Fibroblast of lung (primary cell): ENCODE measurements around the gene C1QL1. TPM values are rescaled to one million over a fixed set of nuclear protein-coding genes. Genes with fewer than 3 reads are reported as not detected.

Experiments
- DNase-seq, 2 donors: peaks; one replicate each; pipeline versions ENCODE4 v3.0.0 to v3.0.0-alpha.2; 2010; ENCODE audit warnings: low read depth in 2 of 2
- H2AFZ ChIP-seq: 2 replicates; pipeline ENCODE4 v1.5.1; 2012; ENCODE audit warnings: low read length, control low read depth, inconsistent platforms
- H3K27ac ChIP-seq: 2 replicates; pipeline ENCODE4 v1.5.1; 2011; ENCODE audit warnings: low read length, control low read depth; ENCODE audit not compliant: insufficient read depth
- H3K27me3 ChIP-seq: 2 replicates; pipeline ENCODE4 v1.5.1; 2011; ENCODE audit warnings: mild to moderate bottlenecking, low read length; ENCODE audit not compliant: control insufficient read depth, insufficient read depth
- H3K36me3 ChIP-seq: 2 replicates; pipeline ENCODE4 v1.5.1; 2011; ENCODE audit warnings: low read length; ENCODE audit not compliant: control insufficient read depth, insufficient read depth
- H3K4me1 ChIP-seq: 2 replicates; pipeline ENCODE4 v1.5.1; 2011; ENCODE audit warnings: low read length; ENCODE audit not compliant: control insufficient read depth, insufficient read depth; ENCODE audit errors: extremely low read depth
- H3K4me2 ChIP-seq: 2 replicates; pipeline ENCODE4 v1.5.1; 2011; ENCODE audit warnings: low read length, control low read depth; ENCODE audit not compliant: insufficient read depth; ENCODE audit errors: extremely low read depth
- H3K4me3 ChIP-seq, 4 experiments: fragments of 200-600 bp in 1 of 4; sonication (generic) in 1 of 4; replicated peaks in 1 of 4; 2 replicates each; pipeline ENCODE4 v1.5.1; 2011 to 2016; ENCODE audit warnings: low read length in 4 of 4, low read depth in 3 of 4, mild to moderate bottlenecking in 3 of 4, control low read depth in 2 of 4, inconsistent platforms in 1 of 4, mixed read lengths in 1 of 4; ENCODE audit not compliant: insufficient read depth in 1 of 4; ENCODE audit errors: control extremely low read depth in 1 of 4
- H3K79me2 ChIP-seq: 2 replicates; pipeline ENCODE4 v1.5.1; 2012; ENCODE audit warnings: mild to moderate bottlenecking, low read length, inconsistent platforms; ENCODE audit not compliant: control insufficient read depth, insufficient read depth
- H3K9ac ChIP-seq: 2 replicates; pipeline ENCODE4 v1.5.1; 2011; ENCODE audit warnings: mild to moderate bottlenecking, low read length, control low read depth; ENCODE audit not compliant: insufficient read depth
- H3K9me3 ChIP-seq: 2 replicates; pipeline ENCODE4 v1.5.1; 2012; ENCODE audit warnings: low read depth, low read length; ENCODE audit not compliant: control insufficient read depth, insufficient read depth
- H4K20me1 ChIP-seq: 2 replicates; pipeline ENCODE4 v1.5.1; 2011; ENCODE audit warnings: low read length; ENCODE audit not compliant: control insufficient read depth, insufficient read depth; ENCODE audit errors: extremely low read depth
- CTCF ChIP-seq, 2 donors: IDR thresholded peaks in 1 of 2; conservative IDR thresholded peaks in 1 of 2; 1 replicate in 1 of 2; 2 replicates in 1 of 2; pipeline ENCODE4 v1.5.1; 2011 to 2012; ENCODE audit warnings: low read length in 2 of 2, control low read depth in 1 of 2, inconsistent platforms in 1 of 2, low read depth in 1 of 2, mild to moderate bottlenecking in 1 of 2
- EZH2 ChIP-seq: IDR thresholded peaks from 2 replicates; pipeline ENCODE4 v1.5.1; 2012; ENCODE audit warnings: low read length, control low read depth, mild to moderate bottlenecking; ENCODE audit errors: missing control alignments
- polyA plus RNA-seq, 2 donors: library from polyadenylated mRNA; depleted of rRNA in 1 of 2; stranded (reverse) in 1 of 2; unstranded in 1 of 2; fragments of >200 nt; gene quantifications; 2 replicates each; pipeline ENCODE4 v1.2.1, GENCODE V29; 2011 to 2012; ENCODE audit warnings: missing spikeins in 1 of 2
- total RNA-seq: library from RNA; depleted of rRNA; stranded (reverse); fragments of >200 nt; gene quantifications from 2 replicates; pipeline ENCODE4 v1.2.1, GENCODE V29; 2014

The C1QL1 gene
- total and polyA plus RNA-seq, 2 donors (not counting 1 experiment from before 2014, with no cell fraction given): 0.53 to 1.3 TPM

DNA sequence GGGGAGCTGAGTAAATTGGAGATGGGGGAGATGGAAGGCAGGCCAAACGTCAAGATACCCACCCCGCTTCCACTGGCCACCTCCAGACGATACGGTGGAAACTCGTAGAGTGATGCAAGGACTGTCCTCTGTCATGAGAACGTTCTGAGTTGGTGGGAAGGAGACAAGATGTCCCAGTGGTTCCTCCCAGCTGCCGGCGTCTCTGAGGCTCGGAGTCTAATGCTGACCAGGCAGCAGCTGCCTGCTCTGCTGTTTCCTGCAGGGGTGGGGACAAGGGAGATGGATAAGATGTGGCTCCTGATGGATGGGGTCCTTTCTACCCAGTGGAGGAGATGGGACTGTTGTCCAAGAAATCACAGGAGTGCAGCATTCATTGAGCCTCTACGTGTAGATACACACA is 28.2 kb upstream of the C1QL1 start:
- Histone ChIP-seq H3K4me1 (no peaks in the 10 kb centered on the region), H4K20me1 (no peaks in the 10 kb centered on the region), H3K79me2 (no peaks in the 10 kb centered on the region), H3K4me3 (no peak overlapping the region), H3K27ac (no peak overlapping the region), H3K27me3 (peaks cover 29% of the 10 kb centered on the region), H3K36me3 (no peaks in the 10 kb centered on the region), H3K4me2 (no peak overlapping the region), H2AFZ (no peak overlapping the region), H3K9me3 (no peaks in the 10 kb centered on the region), H3K9ac (no peak overlapping the region)
- TF ChIP-seq CTCF (conservative IDR thresholded peaks at IDR 0.05 in 1 of 2, IDR thresholded peaks at IDR 0.05 in 1 of 2; ENCODE audit: low read depth in 1 of 2, low read length in 2 of 2): no peak
- TF ChIP-seq EZH2: no peak
- no peak for DNase-seq

DNA sequence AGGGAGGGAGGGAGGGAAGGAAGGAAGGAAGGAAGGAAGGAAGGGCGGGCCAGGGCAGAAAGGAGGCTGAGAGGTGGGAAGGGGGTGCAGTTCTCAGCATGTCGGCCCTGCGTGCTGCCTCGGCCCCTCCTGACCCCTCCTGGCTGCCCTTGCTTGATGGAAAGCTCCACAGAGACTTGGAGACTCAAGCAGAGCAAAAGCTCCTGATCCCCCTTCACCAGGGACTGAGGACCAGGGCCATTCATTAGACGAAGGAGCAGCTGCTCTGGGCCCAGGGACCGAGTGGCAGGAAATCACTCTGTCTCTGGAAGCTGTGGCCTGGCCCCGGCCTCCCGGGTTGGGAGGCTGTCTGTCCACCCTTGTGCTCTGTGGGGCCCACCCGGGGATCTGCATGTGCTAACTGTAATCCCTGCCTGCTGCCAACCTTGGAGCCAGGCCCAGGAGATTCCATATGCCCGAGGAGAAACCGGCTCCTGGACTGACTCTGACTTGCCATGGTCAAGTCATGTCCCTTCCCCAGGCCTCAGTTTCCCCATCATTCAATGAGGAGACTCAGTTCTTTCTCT is 27.4 kb upstream of the C1QL1 start:
- Histone ChIP-seq H3K9me3 (no peaks in the 10 kb centered on the region), H3K4me3 (no peak overlapping the region), H3K4me1 (no peaks in the 10 kb centered on the region), H2AFZ (no peak overlapping the region), H4K20me1 (no peaks in the 10 kb centered on the region), H3K9ac (no peak overlapping the region), H3K4me2 (no peak overlapping the region), H3K27me3 (peaks cover 29% of the 10 kb centered on the region), H3K79me2 (no peaks in the 10 kb centered on the region), H3K36me3 (no peaks in the 10 kb centered on the region), H3K27ac (no peak overlapping the region)
- no peak for DNase-seq
- TF ChIP-seq CTCF (conservative IDR thresholded peaks at IDR 0.05 in 1 of 2, IDR thresholded peaks at IDR 0.05 in 1 of 2; ENCODE audit: low read depth in 1 of 2, low read length in 2 of 2) (no peak), EZH2 (no peak)

DNA sequence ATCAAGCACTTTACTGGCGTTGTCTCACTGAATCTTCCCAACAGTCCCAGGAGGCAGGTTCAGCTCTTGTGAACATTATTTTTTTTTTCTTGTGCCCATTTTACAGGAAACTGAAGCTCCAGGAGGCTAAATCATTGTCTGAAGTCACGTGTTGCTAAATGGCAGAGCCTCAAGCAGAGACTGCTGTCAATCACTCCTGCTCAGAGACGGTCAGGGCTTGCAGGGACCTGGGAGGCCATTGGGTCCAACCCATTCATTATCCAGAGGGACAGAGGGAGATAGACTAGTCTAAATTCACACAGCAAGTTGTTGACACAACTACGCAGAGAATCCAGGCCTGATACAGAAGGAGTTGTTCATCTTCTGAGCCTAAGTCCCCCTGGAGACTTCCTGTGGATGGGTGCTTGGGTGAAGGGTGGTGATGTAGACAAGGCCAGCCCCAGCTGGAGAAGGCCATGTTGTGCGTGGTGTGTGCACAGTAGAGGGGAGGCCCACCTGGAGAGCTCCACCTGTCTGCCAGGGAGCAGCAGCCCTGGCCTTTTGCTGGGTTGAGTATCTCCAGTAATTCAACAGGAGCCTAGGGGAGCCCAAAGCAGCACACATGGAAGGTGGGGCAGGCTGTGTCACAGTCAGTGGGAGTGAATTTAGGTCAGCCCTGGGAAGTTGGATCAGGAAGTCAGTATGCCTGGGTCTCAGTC is 24.3 kb upstream of the C1QL1 start:
- no peaks in the 10 kb centered on the region for H3K9me3 ChIP-seq
- no peak overlapping the region for H2AFZ ChIP-seq
- no peak overlapping the region for H3K4me2 ChIP-seq

More for the DNA sequence above, 24.3 kb upstream of the C1QL1 start:
- H3K27ac ChIP-seq: no peak overlapping the region
- H3K36me3 ChIP-seq: no peaks in the 10 kb centered on the region
- no peaks in the 10 kb centered on the region for H3K79me2 ChIP-seq
- H4K20me1 ChIP-seq: no peaks in the 10 kb centered on the region
- no peak for TF ChIP-seq EZH2
- no peak overlapping the region for H3K9ac ChIP-seq
- DNase-seq: no peak
- H3K4me1 ChIP-seq: no peaks in the 10 kb centered on the region
- H3K4me3 ChIP-seq: no peak overlapping the region
- peaks cover 17% of the 10 kb centered on the region for H3K27me3 ChIP-seq
